Natural killer cell (primary cell): Measurements from ENCODE around the gene LARP4B. TPM values are rescaled to one million over a fixed set of nuclear protein-coding genes. Genes with fewer than 3 reads are reported as not detected.

Experiments used
- ATAC-seq, 3 donors: fragments of 150-1000 bp in 2 of 3; fragments of 200-7000 bp in 1 of 3; cut with Tn5 transposase; 1 replicate in 1 of 3; 2 replicates in 2 of 3; pipeline ENCODE4 v1.10.0; 2021; ENCODE audit warnings: mild to moderate bottlenecking in 2 of 3, moderate library complexity in 2 of 3
- DNase-seq, 2 donors: peaks; one replicate each; pipeline versions ENCODE4 v3.0.0 to v3.0.0-alpha.2; 2013 to 2021; ENCODE audit warnings: mixed read lengths in 1 of 2
- H3K27ac ChIP-seq: one replicate; pipeline ENCODE4 v1.5.1; 2013; ENCODE audit warnings: mild to moderate bottlenecking, low read length
- H3K27me3 ChIP-seq: one replicate; pipeline ENCODE4 v1.6.1; 2013; ENCODE audit warnings: low read length; ENCODE audit not compliant: control insufficient read depth, insufficient read depth
- H3K36me3 ChIP-seq: one replicate; pipeline ENCODE4 v1.6.1; 2013; ENCODE audit warnings: low read length; ENCODE audit not compliant: control insufficient read depth, insufficient read depth
- H3K4me1 ChIP-seq: one replicate; pipeline ENCODE4 v1.6.1; 2013; ENCODE audit warnings: low read length; ENCODE audit not compliant: control insufficient read depth, insufficient read depth
- H3K4me3 ChIP-seq: one replicate; pipeline ENCODE4 v1.5.1; 2013; ENCODE audit warnings: low read length
- H3K9me3 ChIP-seq: one replicate; pipeline ENCODE4 v1.6.1; 2013; ENCODE audit warnings: low read length; ENCODE audit not compliant: control insufficient read depth, insufficient read depth
- H3K27ac Mint-ChIP-seq, 2 donors: one replicate each; pipeline ENCODE4 v1.8.0; 2022; ENCODE audit warnings: mild to moderate bottlenecking in 2 of 2, mixed read lengths in 2 of 2, moderate library complexity in 1 of 2
- H3K27me3 Mint-ChIP-seq, 2 donors: one replicate each; pipeline ENCODE4 v1.8.0; 2022; ENCODE audit warnings: low read depth in 2 of 2, mixed read lengths in 2 of 2
- H3K36me3 Mint-ChIP-seq: one replicate; pipeline ENCODE4 v1.8.0; 2022; ENCODE audit warnings: mixed read lengths
- H3K4me1 Mint-ChIP-seq, 2 donors: one replicate each; pipeline ENCODE4 v1.8.0; 2022; ENCODE audit warnings: mixed read lengths in 2 of 2
- H3K4me3 Mint-ChIP-seq: one replicate; pipeline ENCODE4 v1.8.0; 2022; ENCODE audit warnings: mild to moderate bottlenecking, moderate library complexity, mixed read lengths
- H3K9me3 Mint-ChIP-seq, 2 donors: one replicate each; pipeline ENCODE4 v1.8.0; 2022; ENCODE audit warnings: mixed read lengths in 2 of 2
- CTCF ChIP-seq: fragments of 200-600 bp; IDR thresholded peaks from one replicate; pipeline ENCODE4 v1.8.0; 2022; ENCODE audit warnings: antibody characterized with exemption
- WGBS: methylation state at CpG from one replicate; pipeline ENCODE4 v1.1.7; 2013; ENCODE audit warnings: missing lambda C conversion rate; ENCODE audit not compliant: insufficient coverage; 5-methylcytosine and 5-hydroxymethylcytosine counted together
- intact Hi-C: fragments of 100-400 bp; cut with micrococcal nuclease; formaldehyde crosslinking; loops from one replicate; pipeline ENCODE4 v1.14.2; 2022
- total RNA-seq, 4 donors: library from RNA; stranded (reverse); fragments of 120-200 nt in 1 of 4; gene quantifications; one replicate each; pipeline versions ENCODE4 v1.2.3 to v1.2.4, GENCODE V29; 2013 to 2022

LARP4B gene
- total RNA-seq, 3 donors from 2014 or later (not counting 1 experiment from before 2014, with no cell fraction given): 75.5 to 95.4 (median 90.2) TPM

- Histone ChIP-seq H3K36me3 (peaks cover 37% of the 10 kb centered on the region), H3K9me3 (no peaks in the 10 kb centered on the region), H3K4me3 (no peak overlapping the region), H3K4me1 (peaks cover 17% of the 10 kb centered on the region), H3K27ac (no peak overlapping the region), H3K27me3 (no peaks in the 10 kb centered on the region)
- Mint-ChIP-seq H3K36me3 (no peaks in the 10 kb centered on the region), H3K27me3 (no peaks in the 10 kb centered on the region), H3K9me3 (no peaks in the 10 kb centered on the region), H3K27ac (no peak overlapping the region), H3K4me3 (no peak overlapping the region), H3K4me1 (peaks cover 2 to 20% of the 10 kb centered on the region in 2 donors)
- DNase-seq: no peak
- WGBS: 97% methylated on average over 9 of the region's 9 CpGs
- no peak for ATAC-seq
- intact Hi-C loops: no loop called here
- TF ChIP-seq CTCF: no peak
These were observed 123.5 kb downstream of the LARP4B start for GRCh38 chr10:807958-808353.

- Histone ChIP-seq H3K27ac (no peak overlapping the region), H3K36me3 (peaks cover 31% of the 10 kb centered on the region), H3K27me3 (no peaks in the 10 kb centered on the region), H3K9me3 (no peaks in the 10 kb centered on the region), H3K4me3 (no peak overlapping the region), H3K4me1 (peaks cover 14% of the 10 kb centered on the region)
- Mint-ChIP-seq H3K36me3 (no peaks in the 10 kb centered on the region), H3K27me3 (no peaks in the 10 kb centered on the region), H3K4me3 (no peak overlapping the region), H3K9me3 (no peaks in the 10 kb centered on the region), H3K4me1 (peaks cover 0 to 18% of the 10 kb centered on the region in 2 donors), H3K27ac (no peak overlapping the region)
- TF ChIP-seq CTCF: no peak
- no peak for DNase-seq
- no peak for ATAC-seq
- 97% methylated on average over 30 of the region's 30 CpGs for WGBS
- intact Hi-C loops: no loop called here
These were observed 124.1 kb downstream of the LARP4B start for GRCh38 chr10:807163-807957.

- no peak for TF ChIP-seq CTCF
- 92% methylated on average over 20 of the region's 20 CpGs for WGBS
- H3K4me1 Mint-ChIP-seq: peaks cover 5 to 18% of the 10 kb centered on the region in 2 donors
- no peaks in the 10 kb centered on the region for H3K9me3 Mint-ChIP-seq
- ATAC-seq (no peak), DNase-seq (no peak)
- H3K36me3 ChIP-seq: peaks cover 23% of the 10 kb centered on the region
- H3K4me1 ChIP-seq: peaks cover 14% of the 10 kb centered on the region
- H3K9me3 ChIP-seq: no peaks in the 10 kb centered on the region
- no peaks in the 10 kb centered on the region for H3K27me3 ChIP-seq
- no peaks in the 10 kb centered on the region for H3K36me3 Mint-ChIP-seq
- no peaks in the 10 kb centered on the region for H3K27me3 Mint-ChIP-seq
- no peak overlapping the region for H3K4me3 ChIP-seq
- no peak overlapping the region for H3K27ac Mint-ChIP-seq
- H3K4me3 Mint-ChIP-seq: no peak overlapping the region
- no peak overlapping the region for H3K27ac ChIP-seq
- intact Hi-C loops: no loop called here
These were observed 124.9 kb downstream of the LARP4B start for GRCh38 chr10:806451-807162.
